Measurements from ENCODE around the gene SLC17A3.
A peak's percentile ranks its signal among the peaks of the same experiment; 100 is the strongest.

SLC17A3 gene

DNA sequence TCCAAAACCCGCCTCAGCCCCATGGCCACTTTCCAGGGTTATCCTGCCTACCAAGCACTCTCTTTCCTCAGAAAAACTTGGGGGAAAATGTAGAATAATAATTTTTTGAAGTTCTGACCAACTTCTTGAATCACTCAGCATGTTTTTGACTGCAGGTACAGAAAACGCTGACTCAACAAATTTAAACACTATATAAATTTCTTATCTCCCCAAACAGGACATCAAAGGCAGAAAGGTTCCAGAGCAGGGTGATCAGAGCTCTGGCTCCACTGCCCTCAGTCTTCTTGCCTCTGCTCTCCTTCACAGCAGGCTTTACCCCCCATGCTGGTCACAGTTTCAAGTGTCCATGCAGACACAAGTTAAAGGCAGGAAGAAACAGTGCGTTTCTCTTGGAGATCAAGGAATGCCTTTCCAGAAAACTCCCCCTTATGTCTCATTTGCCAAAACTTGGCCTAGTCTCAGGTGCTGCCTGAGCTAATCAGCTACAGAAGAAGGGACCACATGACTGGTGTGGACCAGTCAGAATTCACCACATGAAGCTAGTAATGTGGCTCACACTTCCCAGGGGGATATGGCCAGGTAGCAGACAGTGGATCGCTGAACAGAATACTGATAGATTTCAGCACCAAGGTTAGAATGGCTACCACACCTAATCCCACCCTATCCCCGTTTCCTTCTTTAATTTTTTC lies 24.4 kb upstream of the SLC17A3 start:
- Histone ChIP-seq H3K9me2 (replicated peaks; ENCODE audit: insufficient read depth, low read length) (no peaks in the 10 kb centered on the region), H3K36me3 (replicated peaks; ENCODE audit: insufficient read depth, low read length) (no peaks in the 10 kb centered on the region), H3K27me3 (replicated peaks; ENCODE audit: insufficient read depth, low read length) (no peaks in the 10 kb centered on the region), H3K4me1 (ENCODE audit: low read length) (no peaks in the 10 kb centered on the region), H3K9me3 (replicated peaks; ENCODE audit: insufficient read depth, low read length) (no peaks in the 10 kb centered on the region), H3K79me2 (ENCODE audit: low read length) (no peaks in the 10 kb centered on the region), H3F3A (ENCODE audit: insufficient read depth, low read length) (no peaks in the 10 kb centered on the region), H3K9ac (ENCODE audit: low read length) (no peak overlapping the region), H3K4me3 (ENCODE audit: low read length) (no peak overlapping the region), H3K27ac (ENCODE audit: low read length) (no peak overlapping the region), H3K4me2 (ENCODE audit: low read depth, low read length) (no peak overlapping the region), H2AFZ (ENCODE audit: low read length) (no peak overlapping the region), H4K20me1 (ENCODE audit: insufficient read depth, low read length) (no peaks in the 10 kb centered on the region)
- DNase-seq, result no peak
- TF ChIP-seq, protein P1, sequence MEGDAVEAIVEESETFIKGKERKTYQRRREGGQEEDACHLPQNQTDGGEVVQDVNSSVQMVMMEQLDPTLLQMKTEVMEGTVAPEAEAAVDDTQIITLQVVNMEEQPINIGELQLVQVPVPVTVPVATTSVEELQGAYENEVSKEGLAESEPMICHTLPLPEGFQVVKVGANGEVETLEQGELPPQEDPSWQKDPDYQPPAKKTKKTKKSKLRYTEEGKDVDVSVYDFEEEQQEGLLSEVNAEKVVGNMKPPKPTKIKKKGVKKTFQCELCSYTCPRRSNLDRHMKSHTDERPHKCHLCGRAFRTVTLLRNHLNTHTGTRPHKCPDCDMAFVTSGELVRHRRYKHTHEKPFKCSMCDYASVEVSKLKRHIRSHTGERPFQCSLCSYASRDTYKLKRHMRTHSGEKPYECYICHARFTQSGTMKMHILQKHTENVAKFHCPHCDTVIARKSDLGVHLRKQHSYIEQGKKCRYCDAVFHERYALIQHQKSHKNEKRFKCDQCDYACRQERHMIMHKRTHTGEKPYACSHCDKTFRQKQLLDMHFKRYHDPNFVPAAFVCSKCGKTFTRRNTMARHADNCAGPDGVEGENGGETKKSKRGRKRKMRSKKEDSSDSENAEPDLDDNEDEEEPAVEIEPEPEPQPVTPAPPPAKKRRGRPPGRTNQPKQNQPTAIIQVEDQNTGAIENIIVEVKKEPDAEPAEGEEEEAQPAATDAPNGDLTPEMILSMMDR (IDR thresholded peaks at IDR 0.05; ENCODE audit: low read length), result no peak
- no peak for TF ChIP-seq EZH2phosphoT487 (IDR thresholded peaks at IDR 0.05; ENCODE audit: low read length)
- no peak for TF ChIP-seq EZH2 (optimal IDR thresholded peaks at IDR 0.05; ENCODE audit: low read depth, low read length)

DNA sequence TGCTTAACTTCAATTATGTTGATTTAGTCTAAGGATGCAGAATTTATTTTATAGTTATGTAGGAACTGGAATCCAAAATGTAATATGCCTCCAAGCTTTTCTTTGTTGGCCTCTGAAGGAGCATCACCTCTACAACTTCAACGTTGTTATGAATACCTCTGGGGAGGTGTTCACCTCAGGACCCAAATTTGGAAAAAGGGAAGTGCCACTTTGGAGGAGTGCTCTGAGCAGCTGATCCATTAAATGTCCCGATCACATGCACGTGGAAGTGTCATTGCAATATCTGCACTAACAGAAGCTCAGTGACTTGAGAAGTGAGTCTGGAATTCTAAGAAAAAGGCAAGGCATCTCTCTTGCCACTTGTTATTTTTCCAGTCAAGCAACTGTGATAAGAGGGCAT lies 22.2 kb upstream of the SLC17A3 start:
- TF ChIP-seq, protein P1 (IDR thresholded peaks at IDR 0.05; ENCODE audit: low read length), result no peak
- no peak for TF ChIP-seq EZH2phosphoT487 (IDR thresholded peaks at IDR 0.05; ENCODE audit: low read length)
- TF ChIP-seq EZH2 (optimal IDR thresholded peaks at IDR 0.05; ENCODE audit: low read depth, low read length), result no peak
- H4K20me1 ChIP-seq (ENCODE audit: insufficient read depth, low read length), result no peaks in the 10 kb centered on the region
- H3F3A ChIP-seq (ENCODE audit: insufficient read depth, low read length), result no peaks in the 10 kb centered on the region
- no peak overlapping the region for H3K4me3 ChIP-seq (ENCODE audit: low read length)
- no peaks in the 10 kb centered on the region for H3K9me2 ChIP-seq (replicated peaks; ENCODE audit: insufficient read depth, low read length)
- H3K79me2 ChIP-seq (ENCODE audit: low read length), result no peaks in the 10 kb centered on the region
- no peak overlapping the region for H3K9ac ChIP-seq (ENCODE audit: low read length)
- H3K4me2 ChIP-seq (ENCODE audit: low read depth, low read length), result no peak overlapping the region
- no peak overlapping the region for H2AFZ ChIP-seq (ENCODE audit: low read length)
- DNase-seq, result no peak
- no peaks in the 10 kb centered on the region for H3K9me3 ChIP-seq (replicated peaks; ENCODE audit: insufficient read depth, low read length)
- no peaks in the 10 kb centered on the region for H3K36me3 ChIP-seq (replicated peaks; ENCODE audit: insufficient read depth, low read length)
- H3K4me1 ChIP-seq (ENCODE audit: low read length), result no peaks in the 10 kb centered on the region
- no peaks in the 10 kb centered on the region for H3K27me3 ChIP-seq (replicated peaks; ENCODE audit: insufficient read depth, low read length)
- no peak overlapping the region for H3K27ac ChIP-seq (ENCODE audit: low read length)

DNA sequence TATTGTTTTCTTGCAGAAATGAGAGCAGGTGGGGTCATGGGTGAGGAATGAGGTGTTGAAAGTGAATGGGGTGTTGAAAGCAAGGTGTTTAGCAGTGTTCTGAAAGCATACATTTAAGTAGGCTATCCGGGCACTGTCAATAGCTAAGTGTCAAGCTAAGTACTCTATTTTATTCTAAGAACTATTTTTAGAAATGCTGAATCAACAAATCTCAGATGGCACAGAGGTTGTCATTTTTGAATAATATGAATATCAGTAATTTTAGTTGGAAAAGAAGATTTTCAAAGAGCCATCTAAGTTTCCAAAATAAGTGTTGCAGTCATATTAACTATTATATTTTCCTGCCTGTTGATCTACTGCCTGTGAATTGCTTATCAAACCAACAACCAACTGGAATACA lies 21.7 kb upstream of the SLC17A3 start:
- H3K9ac ChIP-seq (ENCODE audit: low read length), result no peak overlapping the region
- no peaks in the 10 kb centered on the region for H3K79me2 ChIP-seq (ENCODE audit: low read length)
- no peaks in the 10 kb centered on the region for H3K4me1 ChIP-seq (ENCODE audit: low read length)
- no peak overlapping the region for H3K4me3 ChIP-seq (ENCODE audit: low read length)
- no peaks in the 10 kb centered on the region for H3K9me2 ChIP-seq (replicated peaks; ENCODE audit: insufficient read depth, low read length)
- H3K27me3 ChIP-seq (replicated peaks; ENCODE audit: insufficient read depth, low read length), result no peaks in the 10 kb centered on the region
- H3F3A ChIP-seq (ENCODE audit: insufficient read depth, low read length), result no peaks in the 10 kb centered on the region
- no peak for TF ChIP-seq EZH2phosphoT487 (IDR thresholded peaks at IDR 0.05; ENCODE audit: low read length)
- TF ChIP-seq EZH2 (optimal IDR thresholded peaks at IDR 0.05; ENCODE audit: low read depth, low read length), result no peak
- TF ChIP-seq, protein P1 (IDR thresholded peaks at IDR 0.05; ENCODE audit: low read length), result no peak
- H3K27ac ChIP-seq (ENCODE audit: low read length), result no peak overlapping the region
- peak; percentile 8 for DNase-seq
- no peaks in the 10 kb centered on the region for H3K9me3 ChIP-seq (replicated peaks; ENCODE audit: insufficient read depth, low read length)
- no peaks in the 10 kb centered on the region for H4K20me1 ChIP-seq (ENCODE audit: insufficient read depth, low read length)
- H3K4me2 ChIP-seq (ENCODE audit: low read depth, low read length), result no peak overlapping the region
- no peak overlapping the region for H2AFZ ChIP-seq (ENCODE audit: low read length)
- no peaks in the 10 kb centered on the region for H3K36me3 ChIP-seq (replicated peaks; ENCODE audit: insufficient read depth, low read length)

Data from MM.1S (cell line).